Mesenchymal stem cell (in vitro differentiated cells and primary cell): ENCODE results near the gene TMPRSS2.

Experiments used
- DNase-seq: peaks from one replicate; pipeline ENCODE4 v3.0.0-alpha.2; 2013
- H2AFZ ChIP-seq: one replicate; pipeline ENCODE4 v1.6.1; 2013; ENCODE audit warnings: low read depth, mild to moderate bottlenecking, control low read depth, inconsistent platforms, low read length, moderate library complexity
- H2AK5ac ChIP-seq: 2 replicates; pipeline ENCODE4 v1.6.1; 2013; ENCODE audit warnings: low read length, moderate library complexity, mild to moderate bottlenecking, inconsistent platforms; ENCODE audit not compliant: severe bottlenecking
- H2BK120ac ChIP-seq: one replicate; pipeline ENCODE4 v1.6.1; 2013; ENCODE audit warnings: low read depth, mild to moderate bottlenecking, inconsistent platforms, low read length, moderate library complexity
- H2BK12ac ChIP-seq, 2 experiments: one replicate each; pipeline ENCODE4 v1.6.1; 2013; ENCODE audit warnings: inconsistent platforms in 2 of 2, low read length in 2 of 2, mild to moderate bottlenecking in 2 of 2, moderate library complexity in 2 of 2, control low read depth in 1 of 2
- H2BK15ac ChIP-seq: one replicate; pipeline ENCODE4 v1.6.1; 2013; ENCODE audit warnings: mild to moderate bottlenecking, low read depth, inconsistent platforms; ENCODE audit not compliant: poor library complexity, severe bottlenecking
- H2BK5ac ChIP-seq: 2 replicates; pipeline ENCODE4 v1.6.1; 2013; ENCODE audit warnings: low read depth, mild to moderate bottlenecking, low read length, control low read depth, inconsistent platforms; ENCODE audit not compliant: poor library complexity, severe bottlenecking
- H3K14ac ChIP-seq, 2 experiments: one replicate each; pipeline ENCODE4 v1.6.1; 2013; ENCODE audit warnings: inconsistent platforms in 2 of 2, low read length in 2 of 2, control low read depth in 1 of 2, mild to moderate bottlenecking in 1 of 2, moderate library complexity in 1 of 2
- H3K18ac ChIP-seq, 2 experiments: one replicate each; pipeline ENCODE4 v1.6.1; 2013; ENCODE audit warnings: inconsistent platforms in 2 of 2, low read length in 2 of 2, control low read depth in 1 of 2, low read depth in 1 of 2, mild to moderate bottlenecking in 1 of 2
- H3K23ac ChIP-seq, 2 experiments: one replicate each; pipeline ENCODE4 v1.6.1; 2013; ENCODE audit warnings: inconsistent platforms in 2 of 2, low read length in 2 of 2, mild to moderate bottlenecking in 2 of 2, moderate library complexity in 2 of 2, control low read depth in 1 of 2
- H3K27ac ChIP-seq: 2 replicates; pipeline ENCODE4 v1.5.1; 2013; ENCODE audit warnings: mild to moderate bottlenecking, moderate library complexity, low read length, control low read depth, inconsistent platforms; ENCODE audit not compliant: poor library complexity, severe bottlenecking
- H3K27me3 ChIP-seq, 2 experiments: 2 replicates each; pipeline versions ENCODE4 v1.6.1 to v1.7.0; 2013; ENCODE audit warnings: low read length in 2 of 2, mild to moderate bottlenecking in 2 of 2, moderate library complexity in 2 of 2, control low read depth in 1 of 2, inconsistent platforms in 1 of 2; ENCODE audit not compliant: control insufficient read depth in 1 of 2, insufficient read depth in 1 of 2
- H3K36me3 ChIP-seq, 2 experiments: 2 replicates each; pipeline versions ENCODE4 v1.6.1 to v1.7.0; 2013; ENCODE audit warnings: low read length in 2 of 2, control low read depth in 1 of 2, inconsistent platforms in 1 of 2, low read depth in 1 of 2, mild to moderate bottlenecking in 1 of 2; ENCODE audit not compliant: insufficient read depth in 2 of 2, control insufficient read depth in 1 of 2
- H3K4ac ChIP-seq, 2 experiments: one replicate each; pipeline ENCODE4 v1.6.1; 2013; ENCODE audit warnings: inconsistent platforms in 2 of 2, low read length in 2 of 2, mild to moderate bottlenecking in 2 of 2, moderate library complexity in 2 of 2, control low read depth in 1 of 2, low read depth in 1 of 2
- H3K4me1 ChIP-seq: 2 replicates; pipeline ENCODE4 v1.6.1; 2013; ENCODE audit warnings: low read depth, low read length, control low read depth; ENCODE audit not compliant: control insufficient read depth, insufficient read depth
- H3K4me2 ChIP-seq: 2 replicates; pipeline ENCODE4 v1.6.1; 2013; ENCODE audit warnings: low read length, mild to moderate bottlenecking, inconsistent platforms; ENCODE audit not compliant: poor library complexity, severe bottlenecking
- H3K4me3 ChIP-seq, 2 experiments: 2 replicates each; pipeline versions ENCODE4 v1.5.1 to v1.7.0; 2013; ENCODE audit warnings: low read length in 2 of 2, mild to moderate bottlenecking in 2 of 2, control low read depth in 1 of 2, low read depth in 1 of 2; ENCODE audit not compliant: insufficient read depth in 1 of 2
- H3K79me1 ChIP-seq: replicated peaks from 2 replicates; pipeline ENCODE4 v1.6.1; 2013; ENCODE audit warnings: mild to moderate bottlenecking, control low read depth, low read length, inconsistent platforms; ENCODE audit not compliant: poor library complexity, severe bottlenecking
- H3K9ac ChIP-seq: 2 replicates; pipeline ENCODE4 v1.7.0; 2013; ENCODE audit warnings: mild to moderate bottlenecking, low read length, moderate library complexity
- H3K9me3 ChIP-seq: 2 replicates; pipeline ENCODE4 v1.7.0; 2013; ENCODE audit warnings: mild to moderate bottlenecking, low read length; ENCODE audit not compliant: control insufficient read depth
- H4K8ac ChIP-seq: one replicate; pipeline ENCODE4 v1.6.1; 2013; ENCODE audit warnings: inconsistent platforms, mild to moderate bottlenecking, low read length, moderate library complexity
- H4K91ac ChIP-seq: one replicate; pipeline ENCODE4 v1.6.1; 2013; ENCODE audit warnings: mild to moderate bottlenecking, low read length, inconsistent platforms
- WGBS: methylation state at CpG from one replicate; pipeline ENCODE4 v1.1.7; 2013; ENCODE audit warnings: mixed read lengths; 5-methylcytosine and 5-hydroxymethylcytosine counted together

Gene TMPRSS2

DNA sequence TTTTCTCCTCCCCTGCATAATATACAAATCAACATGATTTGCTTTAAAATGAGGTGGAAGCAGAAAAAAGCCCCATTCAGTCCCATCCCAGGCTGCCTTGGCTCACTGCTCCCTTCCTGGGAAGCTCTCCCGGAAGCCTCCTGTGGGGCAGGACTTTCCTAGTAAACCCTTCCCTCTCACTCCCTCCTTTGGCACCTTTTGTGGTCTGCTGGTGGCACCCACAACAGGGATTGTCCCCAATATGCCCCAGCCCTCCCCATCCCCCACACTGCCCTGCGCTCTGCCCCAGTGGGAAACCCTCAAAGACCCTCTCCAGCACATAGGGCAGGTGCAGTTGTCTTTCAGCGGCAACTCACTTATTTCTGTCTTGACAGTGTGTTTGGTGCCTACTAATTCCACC, 1.8 kb upstream of the TMPRSS2 start:
- H3K4me2 ChIP-seq, result no peak overlapping the region
- peaks cover 19% of the 10 kb centered on the region for H3K4me1 ChIP-seq
- 80% methylated on average over 3 of the region's 3 CpGs for WGBS
- no peak overlapping the region for H3K18ac ChIP-seq
- H3K27ac ChIP-seq, result no peak overlapping the region
- no peak overlapping the region for H3K4ac ChIP-seq
- H2BK12ac ChIP-seq, result no peak overlapping the region
- peaks cover 5% of the 10 kb centered on the region for H3K9me3 ChIP-seq
- H4K91ac ChIP-seq, result no peak overlapping the region
- H3K79me1 ChIP-seq, result no peaks in the 10 kb centered on the region
- no peak overlapping the region for H3K4me3 ChIP-seq
- H3K27me3 ChIP-seq, result peaks cover 53 to 84% of the 10 kb centered on the region in 2 experiments
- H4K8ac ChIP-seq, result no peak overlapping the region
- no peak overlapping the region for H3K9ac ChIP-seq
- H2BK15ac ChIP-seq, result no peak overlapping the region
- no peak overlapping the region for H2AK5ac ChIP-seq
- no peak overlapping the region for H3K23ac ChIP-seq
- no peak for DNase-seq
- no peak overlapping the region for H2BK5ac ChIP-seq
- H3K14ac ChIP-seq, result no peak overlapping the region
- no peak overlapping the region for H2AFZ ChIP-seq
- no peaks in the 10 kb centered on the region for H3K36me3 ChIP-seq
- H2BK120ac ChIP-seq, result no peak overlapping the region

DNA sequence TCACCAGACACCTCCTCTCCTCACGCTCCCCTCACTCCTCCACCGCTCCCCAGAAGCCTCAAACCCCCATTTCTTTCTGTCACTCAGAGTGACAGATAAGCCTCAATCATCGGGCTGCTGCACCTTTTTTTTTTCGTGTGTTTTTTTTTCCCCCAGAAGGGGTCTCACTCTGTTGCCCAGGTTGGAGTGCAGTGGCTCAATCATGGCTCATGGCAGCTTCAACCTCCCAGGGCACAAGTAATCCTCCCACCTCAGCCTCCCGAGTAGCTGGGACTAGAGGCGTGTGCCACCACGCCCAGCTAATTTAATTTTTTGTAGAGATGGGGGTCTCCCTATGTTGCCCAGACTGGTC, 1.2 kb upstream of the TMPRSS2 start:
- H4K8ac ChIP-seq, result no peak overlapping the region
- 55% methylated on average over 7 of the region's 7 CpGs for WGBS
- H2BK5ac ChIP-seq, result no peak overlapping the region
- no peak overlapping the region for H3K4me2 ChIP-seq
- H2BK12ac ChIP-seq, result no peak overlapping the region
- no peak overlapping the region for H3K27ac ChIP-seq
- H3K9ac ChIP-seq, result no peak overlapping the region
- no peak overlapping the region for H3K4ac ChIP-seq
- DNase-seq, result no peak
- no peak overlapping the region for H3K14ac ChIP-seq
- no peaks in the 10 kb centered on the region for H3K79me1 ChIP-seq
- H4K91ac ChIP-seq, result no peak overlapping the region
- no peak overlapping the region for H2AFZ ChIP-seq
- H3K4me1 ChIP-seq, result peaks cover 19% of the 10 kb centered on the region
- peaks cover 5% of the 10 kb centered on the region for H3K9me3 ChIP-seq
- no peak overlapping the region for H3K4me3 ChIP-seq
- no peak overlapping the region for H2AK5ac ChIP-seq
- H3K27me3 ChIP-seq, result peaks cover 60 to 85% of the 10 kb centered on the region in 2 experiments
- no peaks in the 10 kb centered on the region for H3K36me3 ChIP-seq
- no peak overlapping the region for H3K18ac ChIP-seq
- H3K23ac ChIP-seq, result no peak overlapping the region
- no peak overlapping the region for H2BK120ac ChIP-seq
- no peak overlapping the region for H2BK15ac ChIP-seq

DNA sequence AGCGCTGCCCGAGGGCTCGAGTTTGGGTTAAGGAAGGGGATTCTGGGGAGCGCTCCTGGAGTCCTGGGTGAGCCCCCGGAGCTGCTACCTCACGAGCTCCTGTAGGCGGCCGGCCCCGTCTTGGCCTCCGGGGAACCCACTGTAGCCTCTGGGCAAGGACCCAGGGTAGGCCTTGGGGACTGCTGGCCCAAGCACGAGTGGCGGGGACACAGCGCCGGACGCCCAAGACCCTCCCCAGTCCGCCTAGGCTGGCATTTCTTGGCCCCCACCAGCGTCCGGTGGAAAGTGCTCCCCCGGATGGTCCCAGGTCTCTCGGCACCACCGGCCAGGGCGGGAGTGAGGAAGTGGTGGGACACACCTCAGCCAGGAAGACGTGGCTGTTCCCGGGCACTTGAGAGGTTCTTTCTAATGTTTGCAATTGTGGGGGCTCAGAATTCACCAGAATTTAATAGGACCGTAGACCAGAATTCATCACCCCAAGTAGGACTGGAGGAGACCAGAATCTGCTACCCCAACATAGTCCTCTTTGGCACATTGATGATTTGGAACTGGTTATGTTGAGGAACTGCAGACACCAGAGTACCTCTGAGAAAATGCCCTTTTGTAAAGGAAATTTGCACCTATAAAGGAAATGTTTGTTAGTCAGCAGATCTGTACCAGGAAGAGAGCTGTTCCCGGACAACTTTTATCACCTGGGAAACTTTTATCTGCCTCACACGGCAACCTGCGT, 622 bp upstream of the TMPRSS2 start:
- Histone ChIP-seq H2BK5ac (no peak overlapping the region), H3K27me3 (peaks cover 62 to 88% of the 10 kb centered on the region in 2 experiments), H2BK12ac (no peak overlapping the region), H3K79me1 (no peaks in the 10 kb centered on the region), H3K18ac (no peak overlapping the region), H4K91ac (no peak overlapping the region), H3K4me2 (peak overlapping the region; percentile 42), H3K9me3 (peaks cover 5% of the 10 kb centered on the region), H3K36me3 (no peaks in the 10 kb centered on the region), H3K9ac (no peak overlapping the region), H3K4me3 (no peak overlapping the region), H2BK120ac (no peak overlapping the region), H2AK5ac (no peak overlapping the region), H3K27ac (no peak overlapping the region), H3K23ac (no peak overlapping the region), H2BK15ac (no peak overlapping the region), H2AFZ (no peak overlapping the region), H4K8ac (no peak overlapping the region), H3K4ac (no peak overlapping the region), H3K14ac (no peak overlapping the region), H3K4me1 (peaks cover 19% of the 10 kb centered on the region)
- WGBS, result 13% methylated on average over 24 of the region's 28 CpGs
- DNase-seq, result no peak

DNA sequence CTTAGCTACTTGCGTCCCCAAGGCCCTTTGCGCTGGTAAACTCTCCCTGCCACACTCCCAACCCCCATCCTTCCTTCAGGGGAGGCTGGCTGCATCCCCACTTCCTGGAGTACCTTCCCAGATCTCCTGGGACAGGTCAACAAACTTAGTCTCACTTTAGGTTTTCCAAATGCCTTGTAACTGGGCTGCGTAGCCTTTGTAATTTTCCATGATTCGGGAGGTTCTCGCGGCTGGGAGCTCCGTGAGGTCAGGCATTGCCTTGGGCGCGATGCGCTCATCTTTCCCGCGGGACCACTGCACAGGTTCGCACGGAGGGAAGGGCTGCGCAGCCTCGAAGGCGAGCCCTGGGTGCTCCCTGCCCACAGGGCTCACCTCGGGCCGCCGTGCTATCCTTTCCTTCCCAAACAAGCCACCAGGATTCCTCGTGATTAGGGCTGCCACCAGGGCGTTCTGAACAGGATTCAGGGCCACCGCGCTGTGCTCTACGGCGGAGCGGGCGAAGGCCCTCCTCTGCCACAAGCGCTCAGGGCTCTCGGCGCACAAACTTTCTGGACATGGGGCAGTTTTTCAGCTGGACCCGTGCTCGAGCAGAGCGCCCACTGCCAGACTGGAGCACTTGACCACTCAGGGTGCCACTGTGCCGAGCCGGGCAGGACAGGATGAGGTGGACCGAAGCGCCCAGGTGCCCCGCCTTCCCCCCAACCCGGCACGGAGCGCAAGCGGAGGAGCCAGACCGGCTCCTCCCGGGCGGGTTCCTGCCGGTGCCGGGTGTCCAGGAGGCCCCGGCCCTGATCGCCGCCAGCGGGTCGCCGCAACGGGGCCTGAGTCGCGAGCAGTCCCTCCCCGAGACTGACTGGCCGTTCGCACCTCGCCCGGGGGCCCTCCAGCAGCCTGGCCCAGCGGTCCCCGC, 1.1 kb downstream of the TMPRSS2 start:
- peaks cover 66 to 89% of the 10 kb centered on the region in 2 experiments for H3K27me3 ChIP-seq
- H4K8ac ChIP-seq, result no peak overlapping the region
- peak overlapping the region; percentile 57 for H3K4me2 ChIP-seq
- WGBS, result 2% methylated on average over 62 of the region's 64 CpGs
- peaks cover 19% of the 10 kb centered on the region for H3K4me1 ChIP-seq
- peaks cover under 1% of the 10 kb centered on the region for H3K9me3 ChIP-seq
- no peak overlapping the region for H2BK5ac ChIP-seq
- no peaks in the 10 kb centered on the region for H3K36me3 ChIP-seq
- no peak overlapping the region for H3K4ac ChIP-seq
- H2BK120ac ChIP-seq, result no peak overlapping the region
- H3K4me3 ChIP-seq, result peak overlapping the region; percentile 18 to 37
- no peak overlapping the region for H2AFZ ChIP-seq
- no peak overlapping the region for H3K14ac ChIP-seq
- no peak overlapping the region for H3K18ac ChIP-seq
- H3K23ac ChIP-seq, result no peak overlapping the region
- H2BK12ac ChIP-seq, result no peak overlapping the region
- no peak overlapping the region for H2BK15ac ChIP-seq
- no peak overlapping the region for H4K91ac ChIP-seq
- no peak overlapping the region for H3K9ac ChIP-seq
- no peaks in the 10 kb centered on the region for H3K79me1 ChIP-seq
- no peak overlapping the region for H2AK5ac ChIP-seq
- no peak overlapping the region for H3K27ac ChIP-seq
- DNase-seq, result peak; percentile 3
